Ectodermal cell (in vitro differentiated cells): ENCODE data around the gene TK2.
"Not testable (repeated sequence)": the region's sequence is repeated elsewhere in the genome, so short reads cannot be mapped to it uniquely, and the experiment has no call there.

Experiments
- H3K27ac ChIP-seq: 2 replicates; pipeline ENCODE4 v1.7.0; 2013; ENCODE audit warnings: mild to moderate bottlenecking, low read depth, low read length; ENCODE audit not compliant: insufficient read depth, poor library complexity, severe bottlenecking
- H3K27me3 ChIP-seq: 2 replicates; pipeline ENCODE4 v1.7.0; 2013; ENCODE audit warnings: mild to moderate bottlenecking, low read length; ENCODE audit not compliant: insufficient read depth, control insufficient read depth, poor library complexity, severe bottlenecking
- H3K36me3 ChIP-seq: one replicate; pipeline ENCODE4 v1.7.0; 2013; ENCODE audit warnings: low read length; ENCODE audit not compliant: control insufficient read depth, insufficient read depth
- H3K4me1 ChIP-seq: one replicate; pipeline ENCODE4 v1.7.0; 2013; ENCODE audit warnings: low read length; ENCODE audit not compliant: control insufficient read depth, insufficient read depth
- H3K4me3 ChIP-seq: 2 replicates; pipeline ENCODE4 v1.7.0; 2013; ENCODE audit warnings: low read depth, low read length, control low read depth; ENCODE audit not compliant: insufficient read depth
- H3K9me3 ChIP-seq: 2 replicates; pipeline ENCODE4 v1.7.0; 2013; ENCODE audit warnings: mild to moderate bottlenecking, low read length, moderate library complexity; ENCODE audit not compliant: control insufficient read depth
- WGBS, 2 experiments: methylation state at CpG; one replicate each; pipeline ENCODE4 v1.1.7; 2013; ENCODE audit warnings: missing lambda C conversion rate in 2 of 2; 5-methylcytosine and 5-hydroxymethylcytosine counted together

The TK2 gene

DNA sequence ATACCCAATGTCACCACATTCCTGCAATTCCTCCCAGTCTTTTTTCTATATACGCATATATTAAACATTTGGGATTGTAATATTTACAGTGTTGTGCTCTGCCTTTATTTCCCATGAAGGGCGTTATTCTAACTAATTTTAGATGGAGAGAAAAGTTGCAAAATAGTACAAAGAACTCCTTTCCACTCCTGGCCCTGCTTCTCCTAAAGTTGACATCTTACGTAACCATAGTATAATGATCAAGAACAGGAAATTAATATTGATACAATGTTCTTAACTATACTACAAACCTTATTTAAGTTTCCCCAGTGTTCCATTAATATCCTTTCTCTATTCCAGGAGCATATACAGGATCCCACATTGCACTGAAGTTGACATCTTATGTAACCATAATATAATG lies 46.3 kb downstream of the TK2 start:
- Histone ChIP-seq H3K9me3 (no peaks in the 10 kb centered on the region), H3K36me3 (no peaks in the 10 kb centered on the region), H3K27me3 (no peaks in the 10 kb centered on the region), H3K4me3 (no peak overlapping the region), H3K27ac (no peak overlapping the region), H3K4me1 (no peaks in the 10 kb centered on the region)
- WGBS, 2 experiments: 89% methylated on average over 2 of the region's 3 CpGs; no CpG with 5 or more reads in 1 of the 2 experiments

DNA sequence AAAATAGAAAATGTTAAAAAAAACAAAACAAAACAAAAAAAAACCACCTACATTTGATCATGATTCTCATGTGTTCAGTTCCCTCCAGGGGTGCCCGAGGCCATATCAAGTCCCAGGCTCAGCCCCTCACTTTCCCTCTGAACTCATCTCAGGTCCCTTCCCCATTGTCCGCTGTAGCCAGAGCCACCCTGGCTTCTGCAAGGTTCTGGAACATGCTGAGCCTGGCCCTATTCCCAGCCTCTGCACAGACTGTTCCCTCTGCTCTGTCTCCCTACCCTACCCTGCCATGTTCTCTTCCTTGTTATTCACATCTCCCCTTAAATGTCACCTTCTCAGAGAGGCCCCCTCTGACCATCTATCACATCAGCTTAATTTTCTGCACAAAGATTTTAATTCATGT lies 46.9 kb downstream of the TK2 start:
- no peak overlapping the region for H3K4me3 ChIP-seq
- no peaks in the 10 kb centered on the region for H3K27me3 ChIP-seq
- no peak overlapping the region for H3K27ac ChIP-seq
- H3K9me3 ChIP-seq: no peaks in the 10 kb centered on the region
- H3K4me1 ChIP-seq: no peaks in the 10 kb centered on the region
- 91 to 93% methylated on average over 2 of the region's 2 CpGs for WGBS, 2 experiments
- H3K36me3 ChIP-seq: no peaks in the 10 kb centered on the region

DNA sequence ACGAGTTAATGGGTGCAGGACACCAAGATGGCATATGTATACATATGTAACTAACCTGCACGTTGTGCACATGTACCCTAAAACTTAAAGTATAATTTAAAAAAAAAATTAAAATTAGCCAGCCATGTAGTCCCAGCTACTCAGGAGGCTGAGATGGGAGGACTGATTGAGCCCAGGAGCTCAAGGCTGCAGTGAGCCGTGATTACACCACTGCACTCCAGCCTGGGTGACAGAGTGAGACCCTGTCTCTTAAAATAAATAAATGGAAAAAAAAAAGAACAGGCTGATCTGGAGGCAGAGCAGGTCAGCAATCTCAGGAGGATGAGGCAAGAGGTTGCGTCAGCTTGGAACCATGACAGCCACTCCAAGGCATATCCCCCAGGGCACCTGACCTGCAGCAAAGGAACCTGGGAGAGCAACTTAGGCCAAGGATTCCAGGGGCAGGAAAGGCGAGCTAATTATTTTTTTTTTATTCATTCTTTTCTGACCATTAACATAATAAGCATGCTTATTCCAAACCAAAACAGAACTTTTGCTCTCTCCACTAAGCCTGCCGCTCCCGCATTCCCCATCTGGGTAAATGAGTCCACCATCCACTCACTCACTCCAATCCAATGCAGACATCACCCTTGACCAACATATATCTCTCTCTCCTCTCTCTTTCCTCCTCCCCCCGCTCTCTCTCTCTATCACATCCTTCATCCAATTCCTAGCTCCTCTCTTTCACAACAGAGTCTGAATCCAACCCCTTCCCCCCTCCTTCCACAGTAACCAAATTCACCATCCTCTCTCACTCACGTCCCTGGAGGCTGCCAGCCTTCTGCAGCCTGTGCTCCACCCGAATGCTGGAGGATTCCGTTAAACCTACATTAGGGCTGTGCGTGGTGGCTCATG lies 47.7 kb downstream of the TK2 start:
- no peak overlapping the region for H3K27ac ChIP-seq

DNA sequence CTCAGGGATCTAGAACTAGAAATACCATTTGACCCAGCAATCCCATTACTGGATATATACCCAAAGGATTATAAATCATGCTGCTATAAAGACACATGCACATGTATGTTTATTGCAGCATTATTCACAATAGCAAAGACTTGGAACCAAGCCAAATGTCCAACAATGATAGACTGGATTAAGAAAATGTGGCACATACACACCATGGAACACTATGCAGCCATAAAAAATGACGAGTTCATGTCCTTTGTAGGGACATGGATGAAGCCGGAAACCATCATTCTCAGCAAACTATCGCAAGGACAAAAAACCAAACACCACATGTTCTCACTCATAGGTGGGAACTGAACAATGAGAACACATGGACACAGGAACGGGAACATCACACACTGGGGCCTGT lies 48.4 kb downstream of the TK2 start:
- not testable (repeated sequence) for H3K4me3 ChIP-seq, H3K9me3 ChIP-seq, H3K4me1 ChIP-seq, H3K36me3 ChIP-seq, H3K27ac ChIP-seq, H3K27me3 ChIP-seq
- 90 to 97% methylated on average over 3 of the region's 4 CpGs for WGBS, 2 experiments

More for the DNA sequence above, 47.7 kb downstream of the TK2 start:
- no peaks in the 10 kb centered on the region for H3K36me3 ChIP-seq
- no peaks in the 10 kb centered on the region for H3K4me1 ChIP-seq
- H3K9me3 ChIP-seq: no peaks in the 10 kb centered on the region
- H3K4me3 ChIP-seq: no peak overlapping the region
- no peaks in the 10 kb centered on the region for H3K27me3 ChIP-seq
- WGBS, 2 experiments: 86% methylated on average over 12 of the region's 12 CpGs

DNA sequence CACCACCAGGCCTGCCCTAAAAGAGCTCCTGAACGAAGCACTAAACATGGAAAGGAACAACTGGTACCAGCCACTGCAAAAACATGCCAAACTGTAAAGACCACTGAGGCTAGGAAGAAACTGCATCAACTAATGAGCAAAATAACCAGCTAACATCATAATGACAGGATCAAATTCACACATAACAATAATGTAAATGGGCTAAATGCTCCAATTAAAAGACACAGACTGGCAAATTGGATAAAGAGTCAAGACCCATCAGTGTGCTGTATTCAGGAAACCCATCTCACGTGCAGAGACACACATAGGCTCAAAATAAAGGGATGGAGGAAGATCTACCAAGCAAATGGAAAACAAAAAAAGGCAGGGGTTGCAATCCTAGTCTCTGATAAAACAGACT lies 52.0 kb downstream of the TK2 start:
- H3K4me1 ChIP-seq, H3K4me3 ChIP-seq, H3K9me3 ChIP-seq, H3K27ac ChIP-seq, H3K36me3 ChIP-seq, H3K27me3 ChIP-seq: not testable (repeated sequence)
- 81 to 86% methylated on average over 1 of the region's 2 CpGs for WGBS, 2 experiments

DNA sequence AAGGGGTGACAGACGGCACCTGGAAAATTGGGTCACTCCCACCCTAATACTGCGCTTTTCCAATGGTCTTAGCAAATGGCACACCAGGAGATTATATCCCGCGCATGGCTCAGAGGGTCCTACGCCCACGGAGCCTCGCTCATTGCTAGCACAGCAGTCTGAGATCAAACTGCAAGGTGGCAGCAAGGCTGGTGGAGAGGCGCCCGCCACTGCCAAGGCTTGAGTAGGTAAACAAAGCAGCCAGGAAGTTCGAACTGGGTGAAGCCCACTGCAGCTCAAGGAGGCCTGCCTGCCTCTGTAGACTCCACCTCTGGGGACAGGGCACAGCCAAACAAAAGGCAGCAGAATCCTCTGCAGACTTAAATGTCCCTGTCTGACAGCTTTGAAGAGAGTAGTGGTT lies 53.7 kb downstream of the TK2 start:
- not testable (repeated sequence) for H3K27me3 ChIP-seq

DNA sequence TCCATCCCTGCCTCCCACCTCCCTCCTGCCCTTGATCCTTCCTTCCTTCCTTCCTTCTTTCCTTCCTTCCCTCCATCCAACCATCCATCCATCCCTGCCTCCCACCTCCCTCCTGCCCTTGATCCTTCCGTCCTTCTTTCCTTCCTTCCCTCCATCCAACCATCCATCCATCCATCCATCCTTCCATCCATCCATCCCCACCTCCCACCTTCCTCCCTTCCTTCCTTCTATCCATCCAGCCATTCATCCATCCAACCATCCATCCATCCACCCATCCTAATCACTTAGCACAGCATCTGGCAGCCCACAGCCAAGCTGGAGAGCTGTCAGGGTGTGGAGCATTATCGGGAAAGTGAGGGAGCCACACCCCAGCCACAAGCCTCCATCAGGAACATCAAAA lies 54.5 kb downstream of the TK2 start:
- H3K4me3 ChIP-seq: no peak overlapping the region

More for the DNA sequence above, 53.7 kb downstream of the TK2 start:
- not testable (repeated sequence) for H3K27ac ChIP-seq, H3K36me3 ChIP-seq, H3K9me3 ChIP-seq, H3K4me3 ChIP-seq, H3K4me1 ChIP-seq
- WGBS, 2 experiments: 95 to 96% methylated on average over 7 to 8 of the region's 10 CpGs

DNA sequence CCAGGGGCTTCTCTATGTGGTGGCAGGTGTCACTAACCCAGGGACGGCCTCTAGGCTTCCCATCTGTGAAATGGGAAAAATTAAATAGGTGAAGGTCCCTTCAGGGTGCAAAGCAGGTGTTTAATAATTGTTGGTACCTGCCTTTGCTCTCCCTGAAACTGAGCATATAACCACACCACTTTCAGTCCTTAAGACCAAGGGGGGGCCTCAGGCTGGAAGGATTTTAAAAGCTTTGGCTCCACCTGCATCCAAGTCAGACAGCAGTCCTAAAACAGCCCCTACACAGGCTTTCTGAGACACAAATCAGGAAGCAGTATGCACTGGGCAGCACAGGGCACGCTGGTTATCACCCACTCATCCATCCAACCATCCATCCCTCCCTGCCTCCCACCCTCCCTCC lies 55.0 kb downstream of the TK2 start:
- no peak overlapping the region for H3K27ac ChIP-seq
- H3K36me3 ChIP-seq: no peaks in the 10 kb centered on the region
- no peaks in the 10 kb centered on the region for H3K4me1 ChIP-seq
- no peaks in the 10 kb centered on the region for H3K9me3 ChIP-seq
- H3K27me3 ChIP-seq: no peaks in the 10 kb centered on the region
- H3K4me3 ChIP-seq: no peak overlapping the region
- 91 to 97% methylated on average over 2 of the region's 2 CpGs for WGBS, 2 experiments

More for the DNA sequence above, 54.5 kb downstream of the TK2 start:
- no peaks in the 10 kb centered on the region for H3K27me3 ChIP-seq
- H3K4me1 ChIP-seq: no peaks in the 10 kb centered on the region
- H3K36me3 ChIP-seq: no peaks in the 10 kb centered on the region
- H3K9me3 ChIP-seq: no peaks in the 10 kb centered on the region
- 87 to 88% methylated on average over 2 of the region's 2 CpGs for WGBS, 2 experiments
- H3K27ac ChIP-seq: no peak overlapping the region

DNA sequence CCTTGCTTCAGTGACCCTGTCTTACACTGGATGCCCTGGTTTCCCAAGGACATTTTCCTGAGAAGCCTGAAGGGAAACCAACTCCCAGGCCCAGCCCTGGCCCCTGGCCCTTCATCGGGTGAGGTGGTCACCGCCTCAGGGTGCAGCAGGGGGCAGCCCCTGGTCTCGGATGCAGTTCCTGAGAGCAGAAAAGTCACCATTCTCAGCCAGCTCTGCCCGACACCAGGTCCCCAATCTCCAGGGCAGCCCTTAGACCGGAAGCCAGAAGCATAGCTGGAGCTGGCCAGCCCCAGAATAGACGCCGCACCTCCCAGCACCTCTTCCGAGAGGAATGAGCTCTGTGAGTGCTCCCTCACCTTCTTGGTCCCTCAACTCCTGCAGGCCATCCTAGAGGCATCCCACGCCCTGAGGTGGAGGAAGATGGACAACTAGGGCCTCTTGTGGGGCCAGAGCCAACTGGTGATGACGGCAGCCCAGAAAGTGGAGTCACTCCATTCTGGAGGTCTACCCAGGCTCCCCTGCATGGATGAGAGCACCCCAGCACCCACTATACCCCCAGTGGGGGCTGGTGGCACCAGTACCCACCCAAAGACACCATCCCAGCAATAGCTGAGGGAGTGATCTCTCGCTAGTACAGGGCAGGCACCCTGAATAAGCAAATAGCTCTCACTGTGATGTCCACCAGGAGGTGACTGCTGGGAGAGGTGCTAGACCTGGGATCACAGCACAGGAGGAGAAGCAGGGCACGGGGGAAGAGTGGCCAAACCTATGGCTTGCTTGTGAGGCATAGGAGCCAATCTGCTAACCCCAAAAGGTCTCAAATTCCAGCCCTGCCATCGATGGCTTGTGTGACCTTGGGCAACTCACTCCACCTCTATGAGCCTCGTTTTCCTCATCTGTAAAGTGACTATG lies 56.2 kb downstream of the TK2 start:
- no peaks in the 10 kb centered on the region for H3K9me3 ChIP-seq
- H3K27me3 ChIP-seq: no peaks in the 10 kb centered on the region
- no peak overlapping the region for H3K27ac ChIP-seq
- H3K4me3 ChIP-seq: no peak overlapping the region
- 91 to 92% methylated on average over 14 of the region's 14 CpGs for WGBS, 2 experiments
- H3K36me3 ChIP-seq: no peaks in the 10 kb centered on the region
- no peaks in the 10 kb centered on the region for H3K4me1 ChIP-seq

DNA sequence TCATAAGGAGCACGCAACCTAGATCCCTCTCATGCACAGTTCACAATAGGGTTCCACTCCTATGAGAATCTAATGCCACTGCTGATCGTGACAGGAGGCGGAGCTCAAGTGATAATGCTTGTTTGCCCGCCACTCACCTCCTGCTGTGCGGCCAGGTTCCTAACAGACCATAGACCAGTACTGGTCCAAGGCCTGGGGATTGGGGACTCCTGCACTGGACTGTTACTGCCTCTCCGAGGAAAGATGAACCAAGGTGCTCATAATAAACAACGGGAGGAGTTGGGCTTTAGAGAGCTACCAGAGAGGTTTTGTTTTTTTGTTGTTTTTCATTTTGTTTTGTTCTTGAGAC lies 58.2 kb downstream of the TK2 start:
- H3K4me3 ChIP-seq: no peak overlapping the region

More for the DNA sequence above, 58.2 kb downstream of the TK2 start:
- 82 to 83% methylated on average over 7 of the region's 7 CpGs for WGBS, 2 experiments
- Histone ChIP-seq H3K36me3 (no peaks in the 10 kb centered on the region), H3K9me3 (no peaks in the 10 kb centered on the region), H3K27me3 (no peaks in the 10 kb centered on the region), H3K27ac (no peak overlapping the region), H3K4me1 (no peaks in the 10 kb centered on the region)
